ENCODE measurements around the gene TMCO4.

DNA sequence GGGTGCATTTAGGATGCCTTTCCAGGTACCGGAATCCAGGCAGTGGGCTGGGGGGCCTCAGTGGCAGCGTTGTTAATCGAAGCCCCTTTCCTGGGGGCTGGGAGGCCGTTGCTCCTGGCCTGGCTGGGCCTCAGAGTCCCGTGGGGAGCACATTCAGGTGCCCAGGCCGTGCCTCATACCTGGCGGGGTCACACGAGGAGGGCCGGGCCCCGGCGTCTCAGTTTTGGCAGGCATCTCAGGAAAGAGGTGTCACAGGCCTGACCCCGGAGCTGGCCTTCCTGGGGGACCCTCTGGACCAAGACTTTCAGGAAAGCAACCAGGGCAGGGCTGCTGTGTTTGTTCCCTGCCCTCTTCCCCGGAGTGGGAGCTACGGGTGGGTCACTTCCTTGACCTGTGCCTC lies 151.5 kb downstream of the TMCO4 start:
- TF ChIP-seq, protein P1, sequence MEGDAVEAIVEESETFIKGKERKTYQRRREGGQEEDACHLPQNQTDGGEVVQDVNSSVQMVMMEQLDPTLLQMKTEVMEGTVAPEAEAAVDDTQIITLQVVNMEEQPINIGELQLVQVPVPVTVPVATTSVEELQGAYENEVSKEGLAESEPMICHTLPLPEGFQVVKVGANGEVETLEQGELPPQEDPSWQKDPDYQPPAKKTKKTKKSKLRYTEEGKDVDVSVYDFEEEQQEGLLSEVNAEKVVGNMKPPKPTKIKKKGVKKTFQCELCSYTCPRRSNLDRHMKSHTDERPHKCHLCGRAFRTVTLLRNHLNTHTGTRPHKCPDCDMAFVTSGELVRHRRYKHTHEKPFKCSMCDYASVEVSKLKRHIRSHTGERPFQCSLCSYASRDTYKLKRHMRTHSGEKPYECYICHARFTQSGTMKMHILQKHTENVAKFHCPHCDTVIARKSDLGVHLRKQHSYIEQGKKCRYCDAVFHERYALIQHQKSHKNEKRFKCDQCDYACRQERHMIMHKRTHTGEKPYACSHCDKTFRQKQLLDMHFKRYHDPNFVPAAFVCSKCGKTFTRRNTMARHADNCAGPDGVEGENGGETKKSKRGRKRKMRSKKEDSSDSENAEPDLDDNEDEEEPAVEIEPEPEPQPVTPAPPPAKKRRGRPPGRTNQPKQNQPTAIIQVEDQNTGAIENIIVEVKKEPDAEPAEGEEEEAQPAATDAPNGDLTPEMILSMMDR (IDR thresholded peaks at IDR 0.05) = no peak
- no peak for TF ChIP-seq POLR2A (IDR thresholded peaks at IDR 0.05)

Data from sigmoid colon (tissue), 3 donors.